ENCODE results near the gene ANKRD37. TPM values are rescaled to one million over a fixed set of nuclear protein-coding genes. Genes with fewer than 3 reads are reported as not detected.

Gene ANKRD37
- total and polyA plus RNA-seq, 4 donors, result 1.2 to 7.9 (median 3.4) TPM

DNA sequence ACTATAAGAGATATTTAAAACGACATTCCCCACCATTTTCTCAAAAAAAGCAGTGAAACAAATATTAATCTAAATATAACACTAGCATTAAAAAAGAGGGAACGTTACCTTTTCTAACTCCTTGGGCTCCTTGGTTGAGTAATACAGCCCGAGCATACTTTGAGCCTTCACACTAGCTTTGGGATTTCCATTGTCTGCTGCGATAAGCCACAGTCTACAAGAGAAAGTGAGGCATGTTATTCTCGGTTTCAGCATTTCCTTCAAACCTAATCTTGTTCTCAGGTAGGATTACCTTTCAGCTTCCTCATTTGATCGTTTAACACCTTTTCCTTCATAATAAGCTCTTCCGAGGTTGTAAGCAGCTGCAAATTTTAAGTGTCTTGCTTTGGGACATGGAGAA, 22.6 kb upstream of the ANKRD37 start:
- Histone ChIP-seq H3K27ac (ENCODE audit: low read depth in 1 of 2, low read length in 2 of 2) (no peak overlapping the region), H3K4me3 (ENCODE audit: low read depth in 1 of 3, low read length in 3 of 3) (no peak overlapping the region), H3K36me3 (ENCODE audit: control insufficient read depth in 4 of 4, insufficient read depth in 3 of 4, low read depth in 1 of 4, low read length in 3 of 4) (peaks cover 0 to 6% (median 0%) of the 10 kb centered on the region in 4 donors), H3K9ac (ENCODE audit: low read depth in 1 of 2, low read length in 2 of 2) (no peak overlapping the region), H3K27me3 (ENCODE audit: control insufficient read depth in 4 of 4, insufficient read depth in 4 of 4, low read length in 3 of 4) (no peaks in the 10 kb centered on the region), H3K4me1 (ENCODE audit: control insufficient read depth in 4 of 4, insufficient read depth in 4 of 4, low read length in 3 of 4) (no peaks in the 10 kb centered on the region), H3K9me3 (ENCODE audit: control insufficient read depth in 4 of 4, low read length in 3 of 4) (no peaks in the 10 kb centered on the region)
- TF ChIP-seq JUND (IDR thresholded peaks at IDR 0.05) (no peak), FOXA1 (IDR thresholded peaks at IDR 0.05) (no peak), GABPA (IDR thresholded peaks at IDR 0.05 in 1 of 2, conservative IDR thresholded peaks at IDR 0.05 in 1 of 2) (no peak), SP1 (IDR thresholded peaks at IDR 0.05) (no peak), HNF4G (IDR thresholded peaks at IDR 0.05) (no peak), FOXA2 (IDR thresholded peaks at IDR 0.05) (no peak), TAF1 (conservative IDR thresholded peaks at IDR 0.05) (no peak), NR2F2 (IDR thresholded peaks at IDR 0.05) (no peak), YY1 (IDR thresholded peaks at IDR 0.05) (no peak), RXRA (IDR thresholded peaks at IDR 0.05) (no peak), RAD21 (IDR thresholded peaks at IDR 0.05) (no peak), HNF4A (conservative IDR thresholded peaks at IDR 0.05) (no peak)
- TF ChIP-seq, protein P1, sequence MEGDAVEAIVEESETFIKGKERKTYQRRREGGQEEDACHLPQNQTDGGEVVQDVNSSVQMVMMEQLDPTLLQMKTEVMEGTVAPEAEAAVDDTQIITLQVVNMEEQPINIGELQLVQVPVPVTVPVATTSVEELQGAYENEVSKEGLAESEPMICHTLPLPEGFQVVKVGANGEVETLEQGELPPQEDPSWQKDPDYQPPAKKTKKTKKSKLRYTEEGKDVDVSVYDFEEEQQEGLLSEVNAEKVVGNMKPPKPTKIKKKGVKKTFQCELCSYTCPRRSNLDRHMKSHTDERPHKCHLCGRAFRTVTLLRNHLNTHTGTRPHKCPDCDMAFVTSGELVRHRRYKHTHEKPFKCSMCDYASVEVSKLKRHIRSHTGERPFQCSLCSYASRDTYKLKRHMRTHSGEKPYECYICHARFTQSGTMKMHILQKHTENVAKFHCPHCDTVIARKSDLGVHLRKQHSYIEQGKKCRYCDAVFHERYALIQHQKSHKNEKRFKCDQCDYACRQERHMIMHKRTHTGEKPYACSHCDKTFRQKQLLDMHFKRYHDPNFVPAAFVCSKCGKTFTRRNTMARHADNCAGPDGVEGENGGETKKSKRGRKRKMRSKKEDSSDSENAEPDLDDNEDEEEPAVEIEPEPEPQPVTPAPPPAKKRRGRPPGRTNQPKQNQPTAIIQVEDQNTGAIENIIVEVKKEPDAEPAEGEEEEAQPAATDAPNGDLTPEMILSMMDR (IDR thresholded peaks at IDR 0.05; ENCODE audit: low read depth, low read length, missing input control), result no peak
- TF ChIP-seq, protein P2, sequence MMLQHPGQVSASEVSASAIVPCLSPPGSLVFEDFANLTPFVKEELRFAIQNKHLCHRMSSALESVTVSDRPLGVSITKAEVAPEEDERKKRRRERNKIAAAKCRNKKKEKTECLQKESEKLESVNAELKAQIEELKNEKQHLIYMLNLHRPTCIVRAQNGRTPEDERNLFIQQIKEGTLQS (IDR thresholded peaks at IDR 0.05), result no peak
- TF ChIP-seq, protein P3, sequence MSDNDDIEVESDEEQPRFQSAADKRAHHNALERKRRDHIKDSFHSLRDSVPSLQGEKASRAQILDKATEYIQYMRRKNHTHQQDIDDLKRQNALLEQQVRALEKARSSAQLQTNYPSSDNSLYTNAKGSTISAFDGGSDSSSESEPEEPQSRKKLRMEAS (IDR thresholded peaks at IDR 0.05), result no peak
- TF ChIP-seq, protein P4, sequence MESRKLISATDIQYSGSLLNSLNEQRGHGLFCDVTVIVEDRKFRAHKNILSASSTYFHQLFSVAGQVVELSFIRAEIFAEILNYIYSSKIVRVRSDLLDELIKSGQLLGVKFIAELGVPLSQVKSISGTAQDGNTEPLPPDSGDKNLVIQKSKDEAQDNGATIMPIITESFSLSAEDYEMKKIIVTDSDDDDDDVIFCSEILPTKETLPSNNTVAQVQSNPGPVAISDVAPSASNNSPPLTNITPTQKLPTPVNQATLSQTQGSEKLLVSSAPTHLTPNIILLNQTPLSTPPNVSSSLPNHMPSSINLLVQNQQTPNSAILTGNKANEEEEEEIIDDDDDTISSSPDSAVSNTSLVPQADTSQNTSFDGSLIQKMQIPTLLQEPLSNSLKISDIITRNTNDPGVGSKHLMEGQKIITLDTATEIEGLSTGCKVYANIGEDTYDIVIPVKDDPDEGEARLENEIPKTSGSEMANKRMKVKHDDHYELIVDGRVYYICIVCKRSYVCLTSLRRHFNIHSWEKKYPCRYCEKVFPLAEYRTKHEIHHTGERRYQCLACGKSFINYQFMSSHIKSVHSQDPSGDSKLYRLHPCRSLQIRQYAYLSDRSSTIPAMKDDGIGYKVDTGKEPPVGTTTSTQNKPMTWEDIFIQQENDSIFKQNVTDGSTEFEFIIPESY (IDR thresholded peaks at IDR 0.05), result no peak
- TF ChIP-seq, protein P5, sequence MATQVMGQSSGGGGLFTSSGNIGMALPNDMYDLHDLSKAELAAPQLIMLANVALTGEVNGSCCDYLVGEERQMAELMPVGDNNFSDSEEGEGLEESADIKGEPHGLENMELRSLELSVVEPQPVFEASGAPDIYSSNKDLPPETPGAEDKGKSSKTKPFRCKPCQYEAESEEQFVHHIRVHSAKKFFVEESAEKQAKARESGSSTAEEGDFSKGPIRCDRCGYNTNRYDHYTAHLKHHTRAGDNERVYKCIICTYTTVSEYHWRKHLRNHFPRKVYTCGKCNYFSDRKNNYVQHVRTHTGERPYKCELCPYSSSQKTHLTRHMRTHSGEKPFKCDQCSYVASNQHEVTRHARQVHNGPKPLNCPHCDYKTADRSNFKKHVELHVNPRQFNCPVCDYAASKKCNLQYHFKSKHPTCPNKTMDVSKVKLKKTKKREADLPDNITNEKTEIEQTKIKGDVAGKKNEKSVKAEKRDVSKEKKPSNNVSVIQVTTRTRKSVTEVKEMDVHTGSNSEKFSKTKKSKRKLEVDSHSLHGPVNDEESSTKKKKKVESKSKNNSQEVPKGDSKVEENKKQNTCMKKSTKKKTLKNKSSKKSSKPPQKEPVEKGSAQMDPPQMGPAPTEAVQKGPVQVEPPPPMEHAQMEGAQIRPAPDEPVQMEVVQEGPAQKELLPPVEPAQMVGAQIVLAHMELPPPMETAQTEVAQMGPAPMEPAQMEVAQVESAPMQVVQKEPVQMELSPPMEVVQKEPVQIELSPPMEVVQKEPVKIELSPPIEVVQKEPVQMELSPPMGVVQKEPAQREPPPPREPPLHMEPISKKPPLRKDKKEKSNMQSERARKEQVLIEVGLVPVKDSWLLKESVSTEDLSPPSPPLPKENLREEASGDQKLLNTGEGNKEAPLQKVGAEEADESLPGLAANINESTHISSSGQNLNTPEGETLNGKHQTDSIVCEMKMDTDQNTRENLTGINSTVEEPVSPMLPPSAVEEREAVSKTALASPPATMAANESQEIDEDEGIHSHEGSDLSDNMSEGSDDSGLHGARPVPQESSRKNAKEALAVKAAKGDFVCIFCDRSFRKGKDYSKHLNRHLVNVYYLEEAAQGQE (IDR thresholded peaks at IDR 0.05), result no peak
- 91% methylated on average over 7 of the region's 7 CpGs for WGBS
- no peak for DNase-seq (ENCODE audit: low spot score)

DNA sequence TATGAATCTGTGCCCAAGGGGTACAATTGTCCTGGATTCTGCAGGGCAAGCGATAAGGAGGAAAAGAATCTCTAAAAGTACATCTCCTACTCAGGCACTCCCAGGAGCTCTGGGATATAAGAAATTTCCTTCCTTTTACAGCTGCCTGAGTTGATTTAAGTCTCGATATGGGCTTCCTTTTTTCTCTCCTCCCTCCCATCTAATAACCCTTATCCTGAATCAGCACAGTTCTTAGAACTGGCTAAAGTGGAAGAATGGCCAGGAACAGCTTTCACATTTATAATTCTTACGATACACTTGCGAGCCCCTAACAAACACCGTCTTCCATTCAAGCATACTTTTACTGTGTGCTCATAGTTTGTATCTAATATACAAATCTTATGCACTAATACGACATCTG, 22.1 kb upstream of the ANKRD37 start:
- H3K9ac ChIP-seq (ENCODE audit: low read depth in 1 of 2, low read length in 2 of 2), result no peak overlapping the region
- no peaks in the 10 kb centered on the region for H3K4me1 ChIP-seq (ENCODE audit: control insufficient read depth in 4 of 4, insufficient read depth in 4 of 4, low read length in 3 of 4)
- no peak overlapping the region for H3K27ac ChIP-seq (ENCODE audit: low read depth in 1 of 2, low read length in 2 of 2)
- no peak overlapping the region for H3K4me3 ChIP-seq (ENCODE audit: low read depth in 1 of 3, low read length in 3 of 3)
- peaks cover 0 to 6% (median 0%) of the 10 kb centered on the region in 4 donors for H3K36me3 ChIP-seq (ENCODE audit: control insufficient read depth in 4 of 4, insufficient read depth in 3 of 4, low read depth in 1 of 4, low read length in 3 of 4)
- no peak for DNase-seq (ENCODE audit: low spot score)
- no peaks in the 10 kb centered on the region for H3K27me3 ChIP-seq (ENCODE audit: control insufficient read depth in 4 of 4, insufficient read depth in 4 of 4, low read length in 3 of 4)
- H3K9me3 ChIP-seq (ENCODE audit: control insufficient read depth in 4 of 4, low read length in 3 of 4), result no peaks in the 10 kb centered on the region
- WGBS, result 80% methylated on average over 6 of the region's 6 CpGs
- TF ChIP-seq, protein P5 (IDR thresholded peaks at IDR 0.05), result no peak
